H1 (cell line): ENCODE data around the gene SQOR. TPM values are rescaled to one million over a fixed set of nuclear protein-coding genes. Genes with fewer than 3 reads are reported as not detected.

ENCODE experiments used
- BRCA1 ChIP-seq: IDR thresholded peaks from 2 replicates; pipeline ENCODE4 v1.6.1; 2012; ENCODE audit warnings: low read depth, low read length, improper control_type of control experiment
- SAP30 ChIP-seq: fragments of 300-600 bp; sonication (generic); IDR thresholded peaks from 2 replicates; pipeline ENCODE4 v1.7.1; 2012; ENCODE audit warnings: low read length, moderate library complexity, mild to moderate bottlenecking, inconsistent platforms; ENCODE audit not compliant: insufficient read depth, insufficient replicate concordance
- SIN3A ChIP-seq, 2 experiments: IDR thresholded peaks in 1 of 2; conservative IDR thresholded peaks in 1 of 2; 2 replicates each; pipeline ENCODE4 v1.6.1; 2011 to 2012; ENCODE audit warnings: low read length in 2 of 2, improper control_type of control experiment in 1 of 2, low read depth in 1 of 2, mild to moderate bottlenecking in 1 of 2
- TAF1 ChIP-seq: IDR thresholded peaks from 2 replicates; pipeline ENCODE4 v1.6.1; 2011; ENCODE audit warnings: mild to moderate bottlenecking, low read depth, low read length
- polyA plus RNA-seq, 7 experiments: library from polyadenylated mRNA; depleted of rRNA in 3 of 7; stranded (reverse) in 5 of 7; unstranded in 2 of 7; fragments of >200 nt in 5 of 7; fragments of 200-250 nt in 2 of 7; gene quantifications; 1 replicate in 5 of 7; 2 replicates in 1 of 7; 4 replicates in 1 of 7; pipeline versions ENCODE4 v1.2.1 to v1.2.3, GENCODE V29; 2011 to 2013; ENCODE audit warnings: missing spikeins in 2 of 7, mixed read lengths in 2 of 7
- total RNA-seq: library from RNA; stranded (reverse); fragmentation: NEBNext Ultra II Directional; extraction: Animal tissue kit (Norgen Biotek cat#: 25700); gene quantifications from 2 replicates; pipeline ENCODE4 v1.2.1, GENCODE V29; 2021
- TF ChIP-seq, protein P1 (sequence below): fragments of 300-600 bp; sonication (generic); IDR thresholded peaks from 2 replicates; pipeline ENCODE4 v1.7.1; 2012; ENCODE audit warnings: low read length, moderate library complexity, mild to moderate bottlenecking, inconsistent platforms; ENCODE audit not compliant: insufficient replicate concordance
- TF ChIP-seq, protein P2 (sequence below): IDR thresholded peaks from 2 replicates; pipeline ENCODE4 v1.6.1; 2011; ENCODE audit warnings: low read depth, mild to moderate bottlenecking, low read length; ENCODE audit not compliant: insufficient read depth

SQOR gene
- total and polyA plus RNA-seq, 2 of the 8 experiments (the other 6 are each of a cell fraction or from before 2014, with no cell fraction given): 0.20 to 0.22 TPM

DNA sequence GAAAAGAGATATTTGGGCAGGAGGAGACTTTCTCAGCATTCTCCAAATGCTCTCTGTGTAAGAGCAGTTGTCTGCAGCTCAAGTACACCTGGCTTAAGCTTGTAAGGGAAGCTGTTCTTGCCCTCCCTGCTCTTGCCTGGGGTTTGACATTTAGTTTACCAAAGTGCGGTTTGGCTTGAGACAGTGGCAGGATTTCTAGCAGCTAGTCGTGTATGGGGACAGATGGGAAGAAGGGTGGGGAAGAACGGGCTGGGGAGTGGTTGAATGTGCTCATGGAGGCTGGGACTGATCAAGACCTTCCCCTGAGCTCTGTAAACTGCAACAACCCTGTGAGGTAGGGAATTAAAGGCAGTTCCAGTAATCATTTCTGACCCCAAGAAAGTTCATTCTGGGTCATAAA, 39.8 kb downstream of the SQOR start (continued):
- TF ChIP-seq, protein P1, sequence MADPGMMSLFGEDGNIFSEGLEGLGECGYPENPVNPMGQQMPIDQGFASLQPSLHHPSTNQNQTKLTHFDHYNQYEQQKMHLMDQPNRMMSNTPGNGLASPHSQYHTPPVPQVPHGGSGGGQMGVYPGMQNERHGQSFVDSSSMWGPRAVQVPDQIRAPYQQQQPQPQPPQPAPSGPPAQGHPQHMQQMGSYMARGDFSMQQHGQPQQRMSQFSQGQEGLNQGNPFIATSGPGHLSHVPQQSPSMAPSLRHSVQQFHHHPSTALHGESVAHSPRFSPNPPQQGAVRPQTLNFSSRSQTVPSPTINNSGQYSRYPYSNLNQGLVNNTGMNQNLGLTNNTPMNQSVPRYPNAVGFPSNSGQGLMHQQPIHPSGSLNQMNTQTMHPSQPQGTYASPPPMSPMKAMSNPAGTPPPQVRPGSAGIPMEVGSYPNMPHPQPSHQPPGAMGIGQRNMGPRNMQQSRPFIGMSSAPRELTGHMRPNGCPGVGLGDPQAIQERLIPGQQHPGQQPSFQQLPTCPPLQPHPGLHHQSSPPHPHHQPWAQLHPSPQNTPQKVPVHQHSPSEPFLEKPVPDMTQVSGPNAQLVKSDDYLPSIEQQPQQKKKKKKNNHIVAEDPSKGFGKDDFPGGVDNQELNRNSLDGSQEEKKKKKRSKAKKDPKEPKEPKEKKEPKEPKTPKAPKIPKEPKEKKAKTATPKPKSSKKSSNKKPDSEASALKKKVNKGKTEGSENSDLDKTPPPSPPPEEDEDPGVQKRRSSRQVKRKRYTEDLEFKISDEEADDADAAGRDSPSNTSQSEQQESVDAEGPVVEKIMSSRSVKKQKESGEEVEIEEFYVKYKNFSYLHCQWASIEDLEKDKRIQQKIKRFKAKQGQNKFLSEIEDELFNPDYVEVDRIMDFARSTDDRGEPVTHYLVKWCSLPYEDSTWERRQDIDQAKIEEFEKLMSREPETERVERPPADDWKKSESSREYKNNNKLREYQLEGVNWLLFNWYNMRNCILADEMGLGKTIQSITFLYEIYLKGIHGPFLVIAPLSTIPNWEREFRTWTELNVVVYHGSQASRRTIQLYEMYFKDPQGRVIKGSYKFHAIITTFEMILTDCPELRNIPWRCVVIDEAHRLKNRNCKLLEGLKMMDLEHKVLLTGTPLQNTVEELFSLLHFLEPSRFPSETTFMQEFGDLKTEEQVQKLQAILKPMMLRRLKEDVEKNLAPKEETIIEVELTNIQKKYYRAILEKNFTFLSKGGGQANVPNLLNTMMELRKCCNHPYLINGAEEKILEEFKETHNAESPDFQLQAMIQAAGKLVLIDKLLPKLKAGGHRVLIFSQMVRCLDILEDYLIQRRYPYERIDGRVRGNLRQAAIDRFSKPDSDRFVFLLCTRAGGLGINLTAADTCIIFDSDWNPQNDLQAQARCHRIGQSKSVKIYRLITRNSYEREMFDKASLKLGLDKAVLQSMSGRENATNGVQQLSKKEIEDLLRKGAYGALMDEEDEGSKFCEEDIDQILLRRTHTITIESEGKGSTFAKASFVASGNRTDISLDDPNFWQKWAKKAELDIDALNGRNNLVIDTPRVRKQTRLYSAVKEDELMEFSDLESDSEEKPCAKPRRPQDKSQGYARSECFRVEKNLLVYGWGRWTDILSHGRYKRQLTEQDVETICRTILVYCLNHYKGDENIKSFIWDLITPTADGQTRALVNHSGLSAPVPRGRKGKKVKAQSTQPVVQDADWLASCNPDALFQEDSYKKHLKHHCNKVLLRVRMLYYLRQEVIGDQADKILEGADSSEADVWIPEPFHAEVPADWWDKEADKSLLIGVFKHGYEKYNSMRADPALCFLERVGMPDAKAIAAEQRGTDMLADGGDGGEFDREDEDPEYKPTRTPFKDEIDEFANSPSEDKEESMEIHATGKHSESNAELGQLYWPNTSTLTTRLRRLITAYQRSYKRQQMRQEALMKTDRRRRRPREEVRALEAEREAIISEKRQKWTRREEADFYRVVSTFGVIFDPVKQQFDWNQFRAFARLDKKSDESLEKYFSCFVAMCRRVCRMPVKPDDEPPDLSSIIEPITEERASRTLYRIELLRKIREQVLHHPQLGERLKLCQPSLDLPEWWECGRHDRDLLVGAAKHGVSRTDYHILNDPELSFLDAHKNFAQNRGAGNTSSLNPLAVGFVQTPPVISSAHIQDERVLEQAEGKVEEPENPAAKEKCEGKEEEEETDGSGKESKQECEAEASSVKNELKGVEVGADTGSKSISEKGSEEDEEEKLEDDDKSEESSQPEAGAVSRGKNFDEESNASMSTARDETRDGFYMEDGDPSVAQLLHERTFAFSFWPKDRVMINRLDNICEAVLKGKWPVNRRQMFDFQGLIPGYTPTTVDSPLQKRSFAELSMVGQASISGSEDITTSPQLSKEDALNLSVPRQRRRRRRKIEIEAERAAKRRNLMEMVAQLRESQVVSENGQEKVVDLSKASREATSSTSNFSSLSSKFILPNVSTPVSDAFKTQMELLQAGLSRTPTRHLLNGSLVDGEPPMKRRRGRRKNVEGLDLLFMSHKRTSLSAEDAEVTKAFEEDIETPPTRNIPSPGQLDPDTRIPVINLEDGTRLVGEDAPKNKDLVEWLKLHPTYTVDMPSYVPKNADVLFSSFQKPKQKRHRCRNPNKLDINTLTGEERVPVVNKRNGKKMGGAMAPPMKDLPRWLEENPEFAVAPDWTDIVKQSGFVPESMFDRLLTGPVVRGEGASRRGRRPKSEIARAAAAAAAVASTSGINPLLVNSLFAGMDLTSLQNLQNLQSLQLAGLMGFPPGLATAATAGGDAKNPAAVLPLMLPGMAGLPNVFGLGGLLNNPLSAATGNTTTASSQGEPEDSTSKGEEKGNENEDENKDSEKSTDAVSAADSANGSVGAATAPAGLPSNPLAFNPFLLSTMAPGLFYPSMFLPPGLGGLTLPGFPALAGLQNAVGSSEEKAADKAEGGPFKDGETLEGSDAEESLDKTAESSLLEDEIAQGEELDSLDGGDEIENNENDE: no peak
- TF ChIP-seq BRCA1 (no peak), TAF1 (no peak), SIN3A (conservative IDR thresholded peaks at IDR 0.05 in 1 of 2, IDR thresholded peaks at IDR 0.05 in 1 of 2; ENCODE audit: low read depth in 1 of 2, low read length in 2 of 2) (no peak), SAP30 (no peak)
- TF ChIP-seq, protein P2, sequence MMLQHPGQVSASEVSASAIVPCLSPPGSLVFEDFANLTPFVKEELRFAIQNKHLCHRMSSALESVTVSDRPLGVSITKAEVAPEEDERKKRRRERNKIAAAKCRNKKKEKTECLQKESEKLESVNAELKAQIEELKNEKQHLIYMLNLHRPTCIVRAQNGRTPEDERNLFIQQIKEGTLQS: no peak
